Adrenal gland (tissue), 5 donors: ENCODE results near the gene MACROD2.

ENCODE experiments used
- CTCF ChIP-seq, 6 experiments: fragments of 450-650 bp in 4 of 6; fragments of 200-600 bp in 2 of 6; sonication (generic) in 1 of 6; IDR thresholded peaks; 1 replicate in 5 of 6; 2 replicates in 1 of 6; pipeline versions ENCODE4 v1.5.1 to v1.8.0; 2016 to 2021; ENCODE audit warnings: antibody characterized with exemption in 6 of 6, mild to moderate bottlenecking in 2 of 6, moderate library complexity in 1 of 6
- POLR2A ChIP-seq, 2 donors: fragments of 450-650 bp; IDR thresholded peaks; one replicate each; pipeline ENCODE4 v1.6.1; 2017; ENCODE audit warnings: antibody characterized with exemption in 2 of 2, mild to moderate bottlenecking in 2 of 2, moderate library complexity in 1 of 2
- donor health status: DM: no; HTN: no; CAD: no.

- TF ChIP-seq POLR2A (IDR thresholded peaks at IDR 0.05) (no peak), CTCF (IDR thresholded peaks at IDR 0.05) (no peak)
Observed at GRCh38 chr20:14235355-14235754, 240.0 kb downstream of the MACROD2 start.
